ENCODE results near the gene ANAPC16. TPM values are rescaled to one million over a fixed set of nuclear protein-coding genes. Genes with fewer than 3 reads are reported as not detected.

Gene ANAPC16
- total and polyA plus RNA-seq, 11 donors = 124 to 242 (median 179) TPM

DNA sequence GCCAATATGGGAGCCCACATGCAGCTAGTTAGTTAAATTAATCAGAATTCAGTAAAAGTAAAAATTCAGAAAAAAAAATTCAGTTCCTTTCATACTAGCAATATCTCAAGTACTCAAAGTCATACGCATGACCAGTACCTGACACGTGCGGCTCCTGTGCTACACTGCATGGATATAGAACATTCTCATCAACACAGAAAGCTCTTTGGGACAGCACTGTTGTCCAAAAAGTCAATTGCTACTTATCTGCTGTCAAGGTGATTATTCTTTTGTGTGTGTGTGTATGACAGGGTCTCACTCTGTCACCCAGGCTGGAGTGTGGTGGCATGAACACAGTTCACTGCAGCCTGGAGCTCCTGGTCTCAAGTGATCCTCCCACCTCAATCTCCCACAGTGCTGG, 14.9 kb upstream of the ANAPC16 start:
- Histone ChIP-seq H3K9me3 (no peaks in the 10 kb centered on the region), H3K4me3 (no peak overlapping the region), H3K36me3 (peaks cover 0 to 88% (median 80%) of the 10 kb centered on the region in 9 donors), H3K27ac (no peak overlapping the region), H3K27me3 (no peaks in the 10 kb centered on the region), H3K4me1 (peaks cover 0 to 9% (median 0%) of the 10 kb centered on the region in 12 donors)
- TF ChIP-seq, protein P1, sequence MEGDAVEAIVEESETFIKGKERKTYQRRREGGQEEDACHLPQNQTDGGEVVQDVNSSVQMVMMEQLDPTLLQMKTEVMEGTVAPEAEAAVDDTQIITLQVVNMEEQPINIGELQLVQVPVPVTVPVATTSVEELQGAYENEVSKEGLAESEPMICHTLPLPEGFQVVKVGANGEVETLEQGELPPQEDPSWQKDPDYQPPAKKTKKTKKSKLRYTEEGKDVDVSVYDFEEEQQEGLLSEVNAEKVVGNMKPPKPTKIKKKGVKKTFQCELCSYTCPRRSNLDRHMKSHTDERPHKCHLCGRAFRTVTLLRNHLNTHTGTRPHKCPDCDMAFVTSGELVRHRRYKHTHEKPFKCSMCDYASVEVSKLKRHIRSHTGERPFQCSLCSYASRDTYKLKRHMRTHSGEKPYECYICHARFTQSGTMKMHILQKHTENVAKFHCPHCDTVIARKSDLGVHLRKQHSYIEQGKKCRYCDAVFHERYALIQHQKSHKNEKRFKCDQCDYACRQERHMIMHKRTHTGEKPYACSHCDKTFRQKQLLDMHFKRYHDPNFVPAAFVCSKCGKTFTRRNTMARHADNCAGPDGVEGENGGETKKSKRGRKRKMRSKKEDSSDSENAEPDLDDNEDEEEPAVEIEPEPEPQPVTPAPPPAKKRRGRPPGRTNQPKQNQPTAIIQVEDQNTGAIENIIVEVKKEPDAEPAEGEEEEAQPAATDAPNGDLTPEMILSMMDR (IDR thresholded peaks at IDR 0.05) = no peak
- no peak for TF ChIP-seq POLR2A (IDR thresholded peaks at IDR 0.05)
- DNase-seq (no peak), ATAC-seq (no peak)
- WGBS, 4 donors = 75 to 88% (median 84%) methylated on average over 3 of the region's 3 CpGs
- intact Hi-C loops (cut with DNase I) = loop anchor here in 1 of 10 donors (10.0 kb wide), 1 partner anchor 66 kb away; no protein-coding TSS in a partner anchor

DNA sequence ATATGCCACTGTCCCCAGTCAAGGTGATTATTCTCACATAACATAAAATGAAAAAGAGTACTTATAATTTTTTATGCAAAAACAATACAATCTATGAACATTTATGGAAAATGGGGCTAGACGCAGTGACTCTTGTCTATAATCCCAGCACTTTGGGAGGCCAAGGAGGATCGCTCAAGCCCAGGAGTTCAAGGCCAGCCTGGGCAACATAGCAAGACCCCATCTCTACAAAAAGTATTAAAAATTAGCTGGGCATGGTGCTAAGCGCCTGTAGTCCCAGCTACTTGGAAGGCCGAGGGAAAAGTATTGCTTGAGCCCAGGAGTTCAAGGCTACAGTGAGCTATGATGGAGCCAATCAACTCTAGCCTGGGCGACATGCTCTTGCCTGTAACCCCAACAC, 14.5 kb upstream of the ANAPC16 start:
- Histone ChIP-seq H3K4me1 (peaks cover 0 to 9% (median 0%) of the 10 kb centered on the region in 12 donors), H3K36me3 (peaks cover 0 to 88% (median 79%) of the 10 kb centered on the region in 9 donors), H3K27me3 (no peaks in the 10 kb centered on the region), H3K27ac (no peak overlapping the region), H3K9me3 (no peaks in the 10 kb centered on the region), H3K4me3 (no peak overlapping the region)
- intact Hi-C loops (cut with DNase I) = loop anchor here in 1 of 10 donors (10.0 kb wide), 1 partner anchor 66 kb away; no protein-coding TSS in a partner anchor
- DNase-seq (no peak), ATAC-seq (no peak)
- TF ChIP-seq, protein P1 (IDR thresholded peaks at IDR 0.05) = no peak
- no peak for TF ChIP-seq POLR2A (IDR thresholded peaks at IDR 0.05)
- 73 to 96% (median 82%) methylated on average over 5 of the region's 5 CpGs for WGBS, 4 donors

DNA sequence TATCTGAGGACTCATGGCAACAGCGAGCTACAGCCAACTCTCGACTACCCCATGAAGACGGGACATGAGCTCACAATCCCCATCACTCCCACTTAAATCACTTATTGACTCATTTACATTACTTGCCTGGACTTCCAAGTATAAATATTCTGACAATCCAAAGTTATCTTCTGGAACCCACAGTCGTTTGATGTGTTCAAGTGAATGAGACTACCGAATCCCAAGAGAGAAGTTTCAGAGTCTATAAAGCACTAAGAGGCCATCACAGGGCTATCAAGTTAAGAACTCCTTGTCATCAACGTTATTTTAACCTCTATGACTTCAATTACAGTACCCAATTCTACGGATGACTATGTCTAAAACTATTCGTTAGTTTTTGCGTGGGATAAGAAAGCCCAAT, 11.5 kb upstream of the ANAPC16 start:
- no peak for DNase-seq
- H3K27me3 ChIP-seq = no peaks in the 10 kb centered on the region
- 59 to 68% (median 62%) methylated on average over 9 of the region's 9 CpGs for WGBS, 4 donors
- H3K4me3 ChIP-seq = no peak overlapping the region
- TF ChIP-seq POLR2A (IDR thresholded peaks at IDR 0.05) = no peak
- TF ChIP-seq, protein P1 (IDR thresholded peaks at IDR 0.05) = no peak
- peaks cover 0 to 9% (median 0%) of the 10 kb centered on the region in 12 donors for H3K4me1 ChIP-seq
- H3K36me3 ChIP-seq = peaks cover 0 to 98% (median 85%) of the 10 kb centered on the region in 9 donors
- no peaks in the 10 kb centered on the region for H3K9me3 ChIP-seq
- H3K27ac ChIP-seq = peak overlapping the region in 1 of 12 donors; percentile 54
- ATAC-seq = peak in 1 of 4 donors; percentile 24
- intact Hi-C loops (cut with DNase I) = loop anchor here in 1 of 10 donors (10.0 kb wide), 1 partner anchor 69 kb away; no protein-coding TSS in a partner anchor

DNA sequence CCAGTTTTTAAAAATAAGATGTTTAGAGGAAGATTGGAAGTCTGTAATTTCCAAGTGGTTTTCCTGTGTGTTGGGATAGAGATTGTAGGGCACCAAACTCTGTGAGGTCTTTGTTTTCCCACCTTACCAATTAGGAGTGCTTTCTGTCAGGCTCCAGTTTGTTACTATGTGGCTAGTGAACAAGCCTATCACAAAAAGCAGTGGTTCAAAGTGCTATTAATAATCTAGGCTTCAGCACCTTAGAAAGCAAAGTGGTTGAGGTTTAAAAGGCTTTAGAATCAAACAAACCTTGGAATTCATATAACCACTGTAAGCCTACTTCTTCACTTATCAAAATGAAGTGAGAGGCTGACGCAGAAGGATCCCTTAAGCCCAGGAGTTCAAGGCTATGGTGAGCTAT, 11.1 kb upstream of the ANAPC16 start:
- TF ChIP-seq, protein P1 (IDR thresholded peaks at IDR 0.05) = no peak
- TF ChIP-seq POLR2A (IDR thresholded peaks at IDR 0.05) = no peak
- Histone ChIP-seq H3K9me3 (no peaks in the 10 kb centered on the region), H3K4me1 (peaks cover 0 to 9% (median 0%) of the 10 kb centered on the region in 12 donors), H3K27ac (peak overlapping the region in 1 of 12 donors; percentile 54), H3K27me3 (no peaks in the 10 kb centered on the region), H3K4me3 (no peak overlapping the region), H3K36me3 (peaks cover 0 to 98% (median 85%) of the 10 kb centered on the region in 9 donors)
- ATAC-seq = peak in 1 of 4 donors; percentile 52
- 64 to 84% (median 72%) methylated on average over 1 of the region's 1 CpG for WGBS, 4 donors
- DNase-seq = no peak
- intact Hi-C loops (cut with DNase I) = loop anchor here in 2 of 10 donors (5.0 to 10.0 kb wide), 2 partner anchors 37 to 70 kb away; no protein-coding TSS in a partner anchor
